Body of pancreas (tissue), 4 donors: ENCODE results near the gene GMFB.

Source experiments
- POLR2A ChIP-seq, 3 donors: fragments of 450-650 bp; IDR thresholded peaks; one replicate each; pipeline ENCODE4 v1.6.1; 2016; ENCODE audit warnings: antibody characterized with exemption in 3 of 3, mild to moderate bottlenecking in 2 of 3
- TF ChIP-seq, protein P1 (sequence below), 7 experiments: fragments of 450-650 bp in 4 of 7; fragments of 200-600 bp in 3 of 7; sonication (generic) in 3 of 7; IDR thresholded peaks; one replicate each; pipeline ENCODE4 v1.5.1; 2016 to 2019; ENCODE audit warnings: antibody characterized with exemption in 7 of 7

DNA sequence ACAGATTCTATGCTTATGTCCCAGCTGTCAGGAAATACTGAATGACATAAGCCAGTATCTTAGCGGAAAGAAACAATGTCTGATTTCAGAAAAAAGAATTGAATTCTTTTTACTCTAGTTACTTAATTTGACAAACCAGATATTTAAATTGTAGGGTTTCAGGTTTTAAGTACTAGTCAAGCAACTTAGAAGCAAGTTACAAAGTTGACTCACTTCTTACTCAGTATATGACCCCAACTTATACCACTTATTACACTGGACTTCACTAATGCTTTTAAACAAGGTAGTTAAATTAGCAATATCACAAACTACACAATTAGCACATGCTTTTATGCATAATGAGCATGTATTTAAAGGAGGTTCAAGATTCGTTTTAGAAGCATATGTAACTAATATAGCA is 7.1 kb downstream of the GMFB start:
- TF ChIP-seq, protein P1, sequence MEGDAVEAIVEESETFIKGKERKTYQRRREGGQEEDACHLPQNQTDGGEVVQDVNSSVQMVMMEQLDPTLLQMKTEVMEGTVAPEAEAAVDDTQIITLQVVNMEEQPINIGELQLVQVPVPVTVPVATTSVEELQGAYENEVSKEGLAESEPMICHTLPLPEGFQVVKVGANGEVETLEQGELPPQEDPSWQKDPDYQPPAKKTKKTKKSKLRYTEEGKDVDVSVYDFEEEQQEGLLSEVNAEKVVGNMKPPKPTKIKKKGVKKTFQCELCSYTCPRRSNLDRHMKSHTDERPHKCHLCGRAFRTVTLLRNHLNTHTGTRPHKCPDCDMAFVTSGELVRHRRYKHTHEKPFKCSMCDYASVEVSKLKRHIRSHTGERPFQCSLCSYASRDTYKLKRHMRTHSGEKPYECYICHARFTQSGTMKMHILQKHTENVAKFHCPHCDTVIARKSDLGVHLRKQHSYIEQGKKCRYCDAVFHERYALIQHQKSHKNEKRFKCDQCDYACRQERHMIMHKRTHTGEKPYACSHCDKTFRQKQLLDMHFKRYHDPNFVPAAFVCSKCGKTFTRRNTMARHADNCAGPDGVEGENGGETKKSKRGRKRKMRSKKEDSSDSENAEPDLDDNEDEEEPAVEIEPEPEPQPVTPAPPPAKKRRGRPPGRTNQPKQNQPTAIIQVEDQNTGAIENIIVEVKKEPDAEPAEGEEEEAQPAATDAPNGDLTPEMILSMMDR (IDR thresholded peaks at IDR 0.05), result no peak
- TF ChIP-seq POLR2A (IDR thresholded peaks at IDR 0.05), result no peak
